Endothelial cell (in vitro differentiated cells): ENCODE results near the gene NEMP1. TPM values are rescaled to one million over a fixed set of nuclear protein-coding genes. Genes with fewer than 3 reads are reported as not detected.

Source experiments
- DNase-seq: peaks from one replicate; pipeline ENCODE4 v3.0.0; 2021; ENCODE audit warnings: low spot score
- H3K27ac Mint-ChIP-seq: one replicate; pipeline ENCODE4 v1.8.0; 2021; ENCODE audit warnings: mixed read lengths, inconsistent platforms; ENCODE audit not compliant: unreplicated experiment
- H3K27me3 Mint-ChIP-seq: one replicate; pipeline ENCODE4 v1.8.0; 2021; ENCODE audit warnings: mild to moderate bottlenecking, moderate library complexity, mixed read lengths, inconsistent platforms; ENCODE audit not compliant: unreplicated experiment
- H3K36me3 Mint-ChIP-seq: one replicate; pipeline ENCODE4 v1.8.0; 2021; ENCODE audit warnings: mild to moderate bottlenecking, low read depth, mixed read lengths, inconsistent platforms; ENCODE audit not compliant: unreplicated experiment
- H3K4me1 Mint-ChIP-seq: one replicate; pipeline ENCODE4 v1.8.0; 2021; ENCODE audit warnings: mild to moderate bottlenecking, mixed read lengths, inconsistent platforms; ENCODE audit not compliant: unreplicated experiment
- H3K4me3 Mint-ChIP-seq: one replicate; pipeline ENCODE4 v1.8.0; 2021; ENCODE audit warnings: mild to moderate bottlenecking, mixed read lengths, inconsistent platforms; ENCODE audit not compliant: unreplicated experiment
- H3K9me3 Mint-ChIP-seq: one replicate; pipeline ENCODE4 v1.8.0; 2021; ENCODE audit warnings: mixed read lengths, inconsistent platforms; ENCODE audit not compliant: unreplicated experiment
- CTCF ChIP-seq: fragments of 200-600 bp; sonication (generic); IDR thresholded peaks from one replicate; pipeline ENCODE4 v1.5.0; 2021; ENCODE audit warnings: antibody characterized with exemption; ENCODE audit not compliant: unreplicated experiment
- total RNA-seq: library from RNA; stranded (reverse); fragmentation: NEBNext Ultra II Directional; extraction: Animal tissue kit (Norgen Biotek cat#: 25700); gene quantifications from one replicate; pipeline ENCODE4 v1.2.1, GENCODE V29; 2021; ENCODE audit not compliant: unreplicated experiment

The NEMP1 gene
- total RNA-seq, 1 donor from 2014 or later = 17.6 TPM

- Mint-ChIP-seq H3K36me3 (no peaks in the 10 kb centered on the region), H3K4me3 (no peak overlapping the region), H3K4me1 (peaks cover 31% of the 10 kb centered on the region), H3K27me3 (peaks cover 4% of the 10 kb centered on the region), H3K9me3 (no peaks in the 10 kb centered on the region), H3K27ac (no peak overlapping the region)
- no peak for DNase-seq
- no peak for TF ChIP-seq CTCF
Observed at GRCh38 chr12:57040211-57040610, 38.4 kb downstream of the NEMP1 start.

GRCh38 chr12:57039016-57039798 is 39.4 kb downstream of the NEMP1 start:
- H3K27me3 Mint-ChIP-seq = peaks cover 4% of the 10 kb centered on the region

GRCh38 chr12:57037264-57037663 is 41.3 kb downstream of the NEMP1 start:
- H3K4me1 Mint-ChIP-seq = peaks cover 34% of the 10 kb centered on the region
- TF ChIP-seq CTCF = no peak
- no peaks in the 10 kb centered on the region for H3K9me3 Mint-ChIP-seq
- H3K4me3 Mint-ChIP-seq = no peak overlapping the region
- DNase-seq = no peak
- peaks cover 4% of the 10 kb centered on the region for H3K27me3 Mint-ChIP-seq
- H3K36me3 Mint-ChIP-seq = no peaks in the 10 kb centered on the region
- no peak overlapping the region for H3K27ac Mint-ChIP-seq

More at GRCh38 chr12:57039016-57039798, 39.4 kb downstream of the NEMP1 start:
- H3K36me3 Mint-ChIP-seq = no peaks in the 10 kb centered on the region
- no peaks in the 10 kb centered on the region for H3K9me3 Mint-ChIP-seq
- H3K27ac Mint-ChIP-seq = peak overlapping the region; percentile 12
- peaks cover 34% of the 10 kb centered on the region for H3K4me1 Mint-ChIP-seq
- no peak overlapping the region for H3K4me3 Mint-ChIP-seq
- DNase-seq = no peak
- no peak for TF ChIP-seq CTCF

DNA sequence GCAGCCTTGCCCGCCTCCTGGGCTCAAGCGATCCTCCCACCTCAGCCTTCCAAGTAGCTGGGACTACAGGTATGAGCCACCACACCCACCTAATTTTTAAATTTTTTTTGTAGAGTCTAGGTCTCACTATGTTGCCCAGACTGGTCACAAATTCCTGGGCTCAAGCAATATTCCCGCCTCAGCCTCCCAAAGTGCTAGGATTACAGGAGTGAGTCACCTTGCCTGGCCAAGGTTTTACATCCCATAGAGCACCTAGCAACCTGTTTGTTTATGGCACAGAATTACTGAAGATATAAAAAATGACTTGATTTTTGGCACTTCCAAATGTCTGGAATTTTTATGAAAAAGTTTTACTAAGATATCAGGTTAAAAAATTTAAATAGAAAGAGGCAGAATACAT is 45.2 kb downstream of the NEMP1 start:
- peaks cover 43% of the 10 kb centered on the region for H3K4me1 Mint-ChIP-seq
- no peak for TF ChIP-seq CTCF
- no peak overlapping the region for H3K4me3 Mint-ChIP-seq
- H3K27ac Mint-ChIP-seq = no peak overlapping the region
- peaks cover 7% of the 10 kb centered on the region for H3K27me3 Mint-ChIP-seq
- H3K36me3 Mint-ChIP-seq = no peaks in the 10 kb centered on the region
- DNase-seq = no peak
- H3K9me3 Mint-ChIP-seq = no peaks in the 10 kb centered on the region

DNA sequence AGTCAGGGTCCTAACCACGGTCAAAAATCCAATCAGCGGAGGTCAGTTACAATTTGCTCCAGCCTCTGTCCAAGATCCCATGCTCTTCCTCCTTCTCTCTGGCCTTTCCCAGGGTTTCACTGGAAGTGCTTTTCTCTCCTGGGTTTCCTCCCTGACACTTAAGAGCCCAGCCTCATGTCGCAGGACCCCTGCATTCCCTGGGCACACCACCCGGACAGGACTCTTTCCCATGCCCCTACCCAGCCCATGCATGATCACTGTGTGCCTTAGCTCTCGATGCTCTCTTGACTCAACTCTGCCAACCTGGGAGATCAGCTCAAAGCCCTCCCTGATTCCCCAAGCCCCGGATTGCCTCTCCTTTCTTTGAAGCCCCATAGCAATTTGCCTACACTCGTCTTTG is 46.8 kb downstream of the NEMP1 start:
- H3K9me3 Mint-ChIP-seq = no peaks in the 10 kb centered on the region
- H3K4me3 Mint-ChIP-seq = no peak overlapping the region
- TF ChIP-seq CTCF = no peak
- no peaks in the 10 kb centered on the region for H3K36me3 Mint-ChIP-seq
- H3K27ac Mint-ChIP-seq = no peak overlapping the region
- DNase-seq = no peak
- H3K27me3 Mint-ChIP-seq = peaks cover 7% of the 10 kb centered on the region
- peaks cover 45% of the 10 kb centered on the region for H3K4me1 Mint-ChIP-seq
